Calu3 (cell line): Measurements from ENCODE around the gene AMIGO2. TPM values are rescaled to one million over a fixed set of nuclear protein-coding genes. Genes with fewer than 3 reads are reported as not detected.

Experiments used
- BruUV-seq: library from RNA; stranded (reverse); fragments of 400-500 nt; replicated peaks from 2 replicates; lab custom pipeline; 2021; lab: Mats Ljungman, UMichigan
- CTCF ChIA-PET: fragments of 300-600 bp; sonication (Branson Sonifier 250); formaldehyde crosslinking; loops from one replicate; lab custom pipeline; 2022; ENCODE audit warnings: antibody characterized with exemption; lab: Charles Lee
- DNase-seq: peaks from one replicate; pipeline ENCODE4 v3.0.0; 2022
- H3K27ac Mint-ChIP-seq: one replicate; pipeline ENCODE4 v1.8.0; 2022; ENCODE audit warnings: mixed read lengths; ENCODE audit not compliant: unreplicated experiment
- H3K27me3 Mint-ChIP-seq: one replicate; pipeline ENCODE4 v1.8.0; 2022; ENCODE audit warnings: mixed read lengths; ENCODE audit not compliant: unreplicated experiment
- H3K36me3 Mint-ChIP-seq: one replicate; pipeline ENCODE4 v1.8.0; 2022; ENCODE audit warnings: mild to moderate bottlenecking, moderate library complexity, mixed read lengths; ENCODE audit not compliant: insufficient read depth, unreplicated experiment
- H3K4me1 Mint-ChIP-seq: one replicate; pipeline ENCODE4 v1.8.0; 2022; ENCODE audit warnings: mild to moderate bottlenecking, low read depth, mixed read lengths; ENCODE audit not compliant: unreplicated experiment
- H3K4me3 Mint-ChIP-seq: one replicate; pipeline ENCODE4 v1.8.0; 2022; ENCODE audit warnings: mild to moderate bottlenecking, low read depth, moderate library complexity, mixed read lengths; ENCODE audit not compliant: unreplicated experiment
- H3K9me3 Mint-ChIP-seq: one replicate; pipeline ENCODE4 v1.8.0; 2022; ENCODE audit warnings: low read depth, mixed read lengths; ENCODE audit not compliant: unreplicated experiment
- intact Hi-C: fragments of 100-400 bp; cut with micrococcal nuclease; formaldehyde crosslinking; loops from one replicate; pipeline ENCODE4 v1.10.0; 2022; ENCODE audit not compliant: unreplicated experiment
- total RNA-seq: library from RNA; stranded (reverse); gene quantifications from 2 replicates; pipeline ENCODE4 v1.2.3, GENCODE V29; 2022
- TF ChIP-seq, protein P1 (sequence below): fragments of 200-600 bp; IDR thresholded peaks from one replicate; pipeline ENCODE4 v1.8.0; 2022; ENCODE audit warnings: antibody characterized with exemption; ENCODE audit not compliant: unreplicated experiment

AMIGO2 gene
- total RNA-seq, 1 experiment from 2014 or later = 66.2 TPM

DNA sequence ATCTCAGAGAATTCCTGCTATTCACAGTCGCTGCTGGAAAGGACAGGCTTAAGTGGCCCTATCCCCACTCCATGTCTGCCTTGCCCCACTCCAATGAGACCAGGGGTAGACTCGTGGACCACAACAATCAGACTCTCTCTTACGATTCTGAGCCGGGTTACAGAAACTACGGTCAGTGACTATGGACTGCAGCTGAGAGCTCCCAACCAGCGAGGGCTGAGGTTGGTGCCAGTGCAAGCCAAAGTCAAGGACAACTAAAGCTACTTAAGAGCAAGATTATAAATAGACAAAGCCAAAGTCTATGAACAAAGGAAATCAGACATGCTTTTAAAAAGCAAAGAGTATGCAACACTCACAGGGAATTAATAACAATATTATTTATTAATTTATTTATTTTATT, 18.3 kb upstream of the AMIGO2 start:
- Mint-ChIP-seq H3K9me3 (no peaks in the 10 kb centered on the region), H3K27ac (no peak overlapping the region), H3K4me3 (no peak overlapping the region), H3K27me3 (no peaks in the 10 kb centered on the region), H3K4me1 (peaks cover 27% of the 10 kb centered on the region), H3K36me3 (peaks cover 5% of the 10 kb centered on the region)
- intact Hi-C loops = no loop called here
- CTCF ChIA-PET = no interaction called here
- DNase-seq = no peak
- BruUV-seq = no TSS peak
- TF ChIP-seq, protein P1, sequence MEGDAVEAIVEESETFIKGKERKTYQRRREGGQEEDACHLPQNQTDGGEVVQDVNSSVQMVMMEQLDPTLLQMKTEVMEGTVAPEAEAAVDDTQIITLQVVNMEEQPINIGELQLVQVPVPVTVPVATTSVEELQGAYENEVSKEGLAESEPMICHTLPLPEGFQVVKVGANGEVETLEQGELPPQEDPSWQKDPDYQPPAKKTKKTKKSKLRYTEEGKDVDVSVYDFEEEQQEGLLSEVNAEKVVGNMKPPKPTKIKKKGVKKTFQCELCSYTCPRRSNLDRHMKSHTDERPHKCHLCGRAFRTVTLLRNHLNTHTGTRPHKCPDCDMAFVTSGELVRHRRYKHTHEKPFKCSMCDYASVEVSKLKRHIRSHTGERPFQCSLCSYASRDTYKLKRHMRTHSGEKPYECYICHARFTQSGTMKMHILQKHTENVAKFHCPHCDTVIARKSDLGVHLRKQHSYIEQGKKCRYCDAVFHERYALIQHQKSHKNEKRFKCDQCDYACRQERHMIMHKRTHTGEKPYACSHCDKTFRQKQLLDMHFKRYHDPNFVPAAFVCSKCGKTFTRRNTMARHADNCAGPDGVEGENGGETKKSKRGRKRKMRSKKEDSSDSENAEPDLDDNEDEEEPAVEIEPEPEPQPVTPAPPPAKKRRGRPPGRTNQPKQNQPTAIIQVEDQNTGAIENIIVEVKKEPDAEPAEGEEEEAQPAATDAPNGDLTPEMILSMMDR = no peak

DNA sequence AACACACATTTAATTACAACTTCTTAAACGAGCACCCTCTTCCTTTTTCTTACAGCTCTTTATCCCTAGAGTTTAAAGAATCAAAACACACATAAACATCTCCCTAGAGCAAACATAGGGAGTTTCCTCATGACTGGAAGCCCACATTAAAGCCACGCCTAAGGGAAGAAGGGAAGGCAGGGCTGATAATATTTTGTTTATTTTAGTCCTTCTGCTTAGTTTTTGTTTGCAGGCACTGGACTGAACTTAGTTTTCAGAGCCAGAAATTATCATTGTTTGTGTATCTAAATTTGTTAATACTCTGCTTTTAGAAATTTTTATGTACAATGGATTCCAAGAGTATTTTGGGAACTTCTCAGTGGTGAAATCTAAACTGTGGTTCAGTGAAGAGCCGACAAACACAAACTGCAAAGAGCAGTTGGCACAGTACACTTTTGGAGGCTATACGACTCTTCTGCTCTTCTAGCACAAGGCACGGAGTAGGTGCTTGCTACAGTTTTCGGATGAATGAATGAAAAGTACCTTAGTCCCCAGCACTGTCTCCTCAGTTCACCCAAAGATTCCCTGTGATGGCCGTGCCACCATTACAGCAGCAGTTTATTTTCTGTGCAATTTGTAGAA, 17.6 kb upstream of the AMIGO2 start:
- DNase-seq = no peak
- no TSS peak for BruUV-seq
- Mint-ChIP-seq H3K4me3 (no peak overlapping the region), H3K9me3 (no peaks in the 10 kb centered on the region), H3K4me1 (peaks cover 27% of the 10 kb centered on the region), H3K36me3 (peaks cover 5% of the 10 kb centered on the region), H3K27ac (peak overlapping the region; percentile 56), H3K27me3 (no peaks in the 10 kb centered on the region)
- TF ChIP-seq, protein P1 = no peak
- CTCF ChIA-PET = interaction anchor here (1.6 kb wide), 1 partner anchor 12 kb away, joined by 8 read pairs; no protein-coding TSS in a partner anchor
- intact Hi-C loops = no loop called here

DNA sequence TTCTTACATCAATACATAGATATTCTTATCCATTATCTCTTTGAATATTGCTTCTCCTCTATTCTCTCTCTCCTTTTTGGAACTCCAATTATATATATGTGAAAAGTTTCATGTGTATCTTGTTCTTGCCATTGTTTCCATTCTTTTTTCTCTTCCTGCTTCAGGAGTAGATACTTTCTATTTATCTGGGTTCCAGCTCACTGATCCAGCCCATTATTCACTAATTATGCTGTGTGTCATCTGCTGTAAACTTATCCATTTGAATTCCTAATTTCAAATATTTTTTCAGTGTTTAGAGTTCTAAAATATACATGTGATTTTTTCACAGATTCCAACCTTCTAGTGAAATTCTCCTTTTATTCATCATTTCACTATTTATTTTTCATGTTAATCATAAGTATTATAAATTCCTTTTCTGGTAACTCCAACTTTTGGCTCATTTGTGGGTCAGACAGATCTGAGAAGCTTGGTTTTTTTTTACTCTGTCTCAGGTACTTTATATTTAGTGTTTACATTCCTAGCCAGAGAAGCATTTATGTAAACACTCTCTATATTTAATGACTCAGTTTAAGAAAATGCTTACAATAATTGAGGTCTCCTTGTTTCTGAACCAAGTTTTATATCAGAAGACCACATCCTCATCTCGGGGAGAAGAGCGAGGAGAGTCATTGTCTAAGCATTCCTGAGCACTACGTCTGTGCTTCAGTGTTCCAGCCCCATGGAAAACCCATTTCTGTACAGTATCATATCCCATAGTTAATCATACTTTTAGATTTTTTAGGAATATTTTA, 15.9 kb upstream of the AMIGO2 start:
- Mint-ChIP-seq H3K4me1 (peaks cover 27% of the 10 kb centered on the region), H3K4me3 (no peak overlapping the region), H3K27ac (peak overlapping the region; percentile 18), H3K9me3 (no peaks in the 10 kb centered on the region), H3K36me3 (peaks cover 5% of the 10 kb centered on the region), H3K27me3 (no peaks in the 10 kb centered on the region)
- CTCF ChIA-PET = interaction anchor here (1.6 kb wide), 1 partner anchor 10 kb away, joined by 8 read pairs; no protein-coding TSS in a partner anchor
- TF ChIP-seq, protein P1 = no peak
- no peak for DNase-seq
- no TSS peak for BruUV-seq
- intact Hi-C loops = no loop called here

DNA sequence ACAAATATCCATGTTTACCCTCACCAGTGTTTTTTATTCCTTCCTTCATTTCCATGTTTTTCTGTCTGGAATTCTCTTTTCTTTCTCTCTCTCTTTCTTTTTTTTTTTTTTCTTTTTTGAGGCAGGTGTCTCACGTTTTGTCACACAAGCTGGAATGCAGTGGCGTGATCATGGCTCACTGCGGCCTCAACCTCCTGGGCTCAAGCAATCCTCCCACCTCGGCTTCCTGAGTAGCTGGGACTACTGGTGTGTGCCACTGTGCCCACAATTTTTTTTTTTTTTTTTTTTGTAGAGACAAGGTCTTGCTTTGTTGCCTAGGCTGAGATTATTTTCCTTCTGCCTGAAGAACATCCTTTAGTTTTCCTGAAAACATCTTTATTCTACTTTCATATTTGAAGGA, 15.0 kb upstream of the AMIGO2 start:
- Mint-ChIP-seq H3K27me3 (no peaks in the 10 kb centered on the region), H3K4me3 (no peak overlapping the region), H3K36me3 (peaks cover 5% of the 10 kb centered on the region), H3K9me3 (no peaks in the 10 kb centered on the region), H3K27ac (peak overlapping the region; percentile 19), H3K4me1 (peaks cover 27% of the 10 kb centered on the region)
- intact Hi-C loops = no loop called here
- TF ChIP-seq, protein P1 = no peak
- CTCF ChIA-PET = no interaction called here
- no peak for DNase-seq
- no TSS peak for BruUV-seq
